VCaP (cell line): ENCODE data around the gene SEPTIN1.
"Not testable (repeated sequence)": the region's sequence is repeated elsewhere in the genome, so short reads cannot be mapped to it uniquely, and the experiment has no call there.

Experiments used
- H3K27ac ChIP-seq: fragments of 450-650 bp; 2 replicates; pipeline ENCODE4 v1.5.1; 2017
- CTCF ChIP-seq: fragments of 450-650 bp; conservative IDR thresholded peaks from 2 replicates; pipeline ENCODE4 v1.5.1; 2017; ENCODE audit warnings: mild to moderate bottlenecking, moderate library complexity

Gene SEPTIN1

GRCh38 chr16:30346286-30346685 is 36.1 kb downstream of the SEPTIN1 start:
- no peak for TF ChIP-seq CTCF
- no peak overlapping the region for H3K27ac ChIP-seq

- H3K27ac ChIP-seq: not testable (repeated sequence)
These were observed 38.9 kb downstream of the SEPTIN1 start for GRCh38 chr16:30343491-30343820.

DNA sequence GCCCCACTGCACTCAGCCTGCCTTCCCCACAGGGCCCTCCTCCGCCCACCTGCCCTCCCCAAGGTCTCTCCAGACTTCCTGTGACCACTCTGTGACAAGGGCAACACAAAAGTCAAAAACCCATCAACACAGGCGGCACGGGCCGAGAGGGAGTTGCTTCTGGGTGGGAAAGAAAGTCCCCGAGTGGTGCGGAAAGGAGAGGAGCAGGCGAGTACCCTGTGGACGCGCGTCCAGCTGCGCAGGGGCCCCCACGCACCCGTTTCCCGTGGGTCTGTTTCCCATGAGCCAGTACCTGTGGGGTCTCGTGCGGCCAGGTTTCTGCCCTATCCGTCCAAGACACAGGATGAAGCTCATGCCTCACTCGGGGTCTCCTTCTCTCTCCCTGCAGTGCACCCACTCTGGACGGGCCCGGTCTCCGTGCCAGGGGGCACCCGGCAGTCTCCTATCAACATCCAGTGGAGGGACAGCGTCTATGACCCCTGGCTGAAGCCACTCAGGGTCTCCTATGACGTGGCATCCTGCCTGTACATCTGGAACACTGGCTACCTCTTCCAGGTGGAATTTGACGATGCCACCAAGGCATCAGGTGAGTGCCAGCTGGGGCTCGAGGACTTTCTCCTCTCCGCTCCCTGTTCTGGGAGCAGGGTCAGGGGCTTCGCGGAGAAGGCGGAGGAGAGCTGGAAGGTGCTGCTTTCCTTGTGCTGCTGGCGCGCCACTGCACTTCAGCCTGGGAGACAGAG is 39.4 kb downstream of the SEPTIN1 start:
- H3K27ac ChIP-seq: no peak overlapping the region
- TF ChIP-seq CTCF: no peak

DNA sequence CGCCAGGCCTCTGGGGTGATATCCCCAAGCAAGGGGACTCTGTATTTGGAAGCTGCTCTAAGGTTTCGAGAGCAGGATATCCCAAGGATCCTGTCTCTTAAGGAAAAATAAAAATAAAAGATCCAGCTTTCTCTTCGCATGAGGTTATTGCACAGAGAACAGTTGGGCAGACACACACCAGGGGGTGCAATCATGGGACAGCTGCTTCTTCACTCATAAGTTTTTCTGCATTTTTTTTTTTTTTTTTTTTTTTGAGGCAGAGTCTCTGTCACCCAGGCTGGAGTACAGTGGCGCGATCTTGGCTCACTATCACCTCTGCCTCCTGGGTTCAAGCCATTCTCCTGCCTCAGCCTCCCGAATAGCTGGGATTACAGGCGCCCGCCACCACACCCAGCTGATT is 40.4 kb downstream of the SEPTIN1 start:
- H3K27ac ChIP-seq: not testable (repeated sequence)

GRCh38 chr16:30340621-30341020 is 41.7 kb downstream of the SEPTIN1 start:
- TF ChIP-seq CTCF: no peak
- H3K27ac ChIP-seq: no peak overlapping the region

DNA sequence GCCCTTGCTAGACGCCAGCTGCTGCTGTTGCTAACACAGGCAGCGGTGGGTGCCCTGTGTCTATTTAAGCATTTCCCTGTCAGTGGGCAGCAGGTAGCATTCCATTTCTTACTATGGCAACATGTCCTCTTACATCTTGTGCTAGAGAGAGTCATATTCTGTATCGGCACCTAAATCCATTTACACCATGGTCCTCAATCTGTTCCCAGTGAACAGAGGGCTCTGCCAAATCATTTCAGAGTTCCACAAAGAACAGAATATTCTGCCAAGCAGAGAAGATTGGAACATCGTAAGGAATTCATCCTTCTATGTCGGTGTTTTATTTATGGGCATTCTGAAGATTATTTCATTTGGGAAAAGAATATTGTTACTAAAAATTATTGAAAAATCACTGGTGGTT is 43.6 kb downstream of the SEPTIN1 start:
- not testable (repeated sequence) for H3K27ac ChIP-seq

GRCh38 chr16:30337964-30338357 is 44.4 kb downstream of the SEPTIN1 start:
- H3K27ac ChIP-seq: not testable (repeated sequence)

DNA sequence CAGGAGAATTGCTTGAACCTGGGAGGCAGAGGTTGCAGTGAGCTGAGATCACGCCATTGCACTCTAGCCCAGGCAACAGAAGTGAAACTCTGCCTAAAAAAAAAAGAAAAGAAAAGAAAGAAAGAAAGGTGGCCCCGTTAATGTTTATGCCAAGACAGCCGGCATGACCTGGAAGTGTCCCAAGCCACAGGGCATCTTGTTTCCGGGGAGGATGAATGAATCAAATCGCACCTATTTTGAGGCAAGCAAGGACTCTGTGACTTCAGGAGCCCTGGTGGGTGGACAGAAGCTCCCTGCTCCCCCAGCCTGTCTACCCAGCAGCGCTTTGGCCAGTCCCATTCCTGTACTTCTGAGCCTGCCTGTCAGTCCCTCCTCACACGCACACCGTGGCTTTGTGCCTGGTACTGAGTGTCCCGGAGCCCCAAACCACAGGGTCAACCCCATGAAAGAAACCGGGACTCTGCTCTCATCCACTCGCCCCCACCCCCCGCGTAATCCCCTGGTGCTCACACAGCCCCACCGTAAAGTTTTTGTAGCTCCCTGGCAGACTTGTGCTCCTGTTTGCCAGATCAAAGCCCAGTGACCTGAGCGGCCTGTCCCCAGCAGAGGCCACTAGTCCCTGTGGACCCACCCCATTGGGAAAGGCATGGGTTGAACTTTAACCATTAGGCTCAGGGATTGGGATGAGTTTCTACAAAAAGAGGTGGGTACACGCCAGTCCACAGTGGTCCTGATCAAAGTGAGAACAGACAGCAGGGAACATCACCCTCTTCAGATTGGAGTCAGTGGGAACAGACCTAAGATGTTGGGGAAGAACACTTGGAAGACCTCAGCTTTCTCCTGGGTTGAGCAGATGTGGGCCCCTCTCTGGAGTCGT is 46.5 kb downstream of the SEPTIN1 start:
- TF ChIP-seq CTCF: no peak
- peak overlapping the region; percentile 56 for H3K27ac ChIP-seq

GRCh38 chr16:30335028-30335597 is 47.2 kb downstream of the SEPTIN1 start:
- peak overlapping the region; percentile 56 for H3K27ac ChIP-seq

DNA sequence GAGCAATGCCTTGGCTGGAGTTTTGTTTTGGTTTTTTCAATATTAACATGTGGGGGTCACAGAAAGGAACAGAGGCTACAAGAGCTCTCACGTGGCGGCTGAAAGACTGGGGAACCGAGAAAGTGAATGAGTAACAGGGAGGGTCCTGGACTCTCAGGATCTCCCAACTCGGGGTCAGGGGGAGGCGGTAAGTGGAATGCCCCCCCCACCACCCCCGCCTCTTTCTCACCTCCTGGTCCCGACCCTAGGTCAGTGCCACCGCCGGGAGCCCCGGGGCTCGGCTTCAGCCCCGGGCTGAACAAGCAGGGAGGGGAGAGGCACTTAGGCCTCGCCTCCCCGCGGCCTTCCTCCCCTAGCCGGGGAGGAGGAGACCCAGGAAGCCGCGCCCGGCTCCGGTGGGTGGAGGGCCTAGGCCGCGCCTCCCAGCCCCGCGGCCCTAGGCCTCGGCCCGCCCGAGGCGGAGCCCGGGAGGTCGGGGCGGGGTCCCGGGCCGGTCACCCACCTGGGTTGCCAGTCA is 47.8 kb downstream of the SEPTIN1 start:
- peak overlapping the region; percentile 56 for H3K27ac ChIP-seq
